K562 (cell line): ENCODE data around the gene SETD1B. TPM values are rescaled to one million over a fixed set of nuclear protein-coding genes. Genes with fewer than 3 reads are reported as not detected.

Experiments used
- AFF4 ChIP-seq: sonication (generic); formaldehyde crosslinking; IDR thresholded peaks from 2 replicates; pipeline ENCODE4 v1.8.0; 2023; ENCODE audit warnings: mild to moderate bottlenecking, missing genetic modification reagents
- CSDE1 ChIP-seq, 2 experiments: fragments of 450-650 bp; IDR thresholded peaks; 2 replicates each; pipeline ENCODE4 v1.6.1; 2016; ENCODE audit warnings: mild to moderate bottlenecking in 1 of 2
- HBP1 ChIP-seq: fragments of 450-650 bp; formaldehyde crosslinking; IDR thresholded peaks from 2 replicates; pipeline ENCODE4 v1.4.0; 2022; ENCODE audit warnings: missing genetic modification characterization
- REST ChIP-seq, 2 experiments: fragments of 450-650 bp; formaldehyde crosslinking in 1 of 2; IDR thresholded peaks; 2 replicates each; pipeline versions ENCODE4 v1.4.0 to v1.6.1; 2014 to 2020; ENCODE audit warnings: mild to moderate bottlenecking in 2 of 2, borderline replicate concordance in 1 of 2, low read depth in 1 of 2
- ZFP36 ChIP-seq: fragments of 150-350 bp; IDR thresholded peaks from 2 replicates; pipeline ENCODE4 v1.6.1; 2018; ENCODE audit warnings: low read length, low read depth; ENCODE audit not compliant: partially characterized antibody
- ZNF12 ChIP-seq: sonication (generic); formaldehyde crosslinking; IDR thresholded peaks from 2 replicates; pipeline ENCODE4 v1.4.0; 2020; ENCODE audit warnings: mild to moderate bottlenecking, missing genetic modification reagents
- ZNF436 ChIP-seq: fragments of 250-450, 450-650 bp; sonication (Bioruptor Pico); formaldehyde crosslinking; IDR thresholded peaks from 2 replicates; pipeline ENCODE4 v1.7.0; 2020; ENCODE audit warnings: mild to moderate bottlenecking
- polyA plus RNA-seq, 8 experiments: library from polyadenylated mRNA; depleted of rRNA in 4 of 8; stranded (reverse) in 5 of 8; unstranded in 3 of 8; fragments of >200 nt; fragmentation: Nextera tagmentation in 2 of 8; fragmentation: Illumina TruSeq in 1 of 8; extraction: Ambion mirVana in 2 of 8; extraction: Trizol in 1 of 8; gene quantifications; 2 replicates each; pipeline versions ENCODE4 v1.2.1 to v1.2.3, GENCODE V29; 2011 to 2014; ENCODE audit warnings: inconsistent platforms in 1 of 8, missing spikeins in 1 of 8
- total RNA-seq, 7 experiments: library from RNA; depleted of rRNA in 6 of 7; stranded (reverse); fragments of >200 nt in 6 of 7; fragmentation: Illumina TruSeq in 2 of 7; extraction: Trizol in 2 of 7; gene quantifications; 2 replicates each; pipeline versions ENCODE4 v1.2.1 to v1.2.3, GENCODE V29; 2011 to 2021; ENCODE audit warnings: low replicate concordance in 1 of 7

The SETD1B gene
- total and polyA plus RNA-seq, 9 of the 15 experiments (the other 6 are each of a cell fraction or from before 2014, with no cell fraction given), result 0.48 to 26.6 (median 2.3) TPM

GRCh38 chr12:121801595-121802484, 2.0 kb upstream of the SETD1B start (continued):
- TF ChIP-seq ZFP36 (no peak), CSDE1 (IDR thresholded peaks at IDR 0.05) (0 out of 4 replicates have a peak, but pooled peaks of 1 of the 2 experiments have one; percentile 22), ZNF12 (0 out of 2 replicates have a peak, but pooled peaks have one; percentile 47), HBP1 (CRISPR knock-in tag) (0 out of 2 replicates have a peak, but pooled peaks have one; percentile 4), REST (IDR thresholded peaks at IDR 0.05; ENCODE audit: borderline replicate concordance) (peak; percentile 71), REST (CRISPR knock-in tag; IDR thresholded peaks at IDR 0.05; ENCODE audit: low read depth) (no peak), AFF4 (CRISPR knock-in tag) (0 out of 2 replicates have a peak, but pooled peaks have one; percentile 5), ZNF436 (CRISPR knock-in tag) (no peak)
